Measurements from ENCODE around the gene CHRDL1.

DNA sequence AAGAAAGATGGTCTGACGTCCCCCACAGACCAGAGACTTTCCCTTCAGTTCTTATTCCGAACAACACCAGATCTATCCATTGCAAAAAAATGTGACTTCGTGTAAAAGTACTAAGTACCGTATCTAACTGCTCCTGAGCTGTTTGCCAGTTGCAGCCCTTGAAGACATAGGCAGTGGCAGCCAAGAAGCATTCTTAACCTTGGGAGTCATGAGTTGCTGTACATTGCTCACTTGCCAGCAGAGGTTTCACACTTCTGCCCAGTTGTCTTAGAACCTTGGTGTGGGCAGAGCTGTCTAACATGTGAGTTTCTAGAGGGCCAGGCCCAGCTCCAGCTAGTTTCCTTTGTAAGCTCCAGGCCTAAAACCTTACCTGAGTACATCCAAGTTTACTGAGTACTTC lies 10.5 kb upstream of the CHRDL1 start:
- TF ChIP-seq, protein P1, sequence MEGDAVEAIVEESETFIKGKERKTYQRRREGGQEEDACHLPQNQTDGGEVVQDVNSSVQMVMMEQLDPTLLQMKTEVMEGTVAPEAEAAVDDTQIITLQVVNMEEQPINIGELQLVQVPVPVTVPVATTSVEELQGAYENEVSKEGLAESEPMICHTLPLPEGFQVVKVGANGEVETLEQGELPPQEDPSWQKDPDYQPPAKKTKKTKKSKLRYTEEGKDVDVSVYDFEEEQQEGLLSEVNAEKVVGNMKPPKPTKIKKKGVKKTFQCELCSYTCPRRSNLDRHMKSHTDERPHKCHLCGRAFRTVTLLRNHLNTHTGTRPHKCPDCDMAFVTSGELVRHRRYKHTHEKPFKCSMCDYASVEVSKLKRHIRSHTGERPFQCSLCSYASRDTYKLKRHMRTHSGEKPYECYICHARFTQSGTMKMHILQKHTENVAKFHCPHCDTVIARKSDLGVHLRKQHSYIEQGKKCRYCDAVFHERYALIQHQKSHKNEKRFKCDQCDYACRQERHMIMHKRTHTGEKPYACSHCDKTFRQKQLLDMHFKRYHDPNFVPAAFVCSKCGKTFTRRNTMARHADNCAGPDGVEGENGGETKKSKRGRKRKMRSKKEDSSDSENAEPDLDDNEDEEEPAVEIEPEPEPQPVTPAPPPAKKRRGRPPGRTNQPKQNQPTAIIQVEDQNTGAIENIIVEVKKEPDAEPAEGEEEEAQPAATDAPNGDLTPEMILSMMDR (IDR thresholded peaks at IDR 0.05): no peak
- TF ChIP-seq, protein P2, sequence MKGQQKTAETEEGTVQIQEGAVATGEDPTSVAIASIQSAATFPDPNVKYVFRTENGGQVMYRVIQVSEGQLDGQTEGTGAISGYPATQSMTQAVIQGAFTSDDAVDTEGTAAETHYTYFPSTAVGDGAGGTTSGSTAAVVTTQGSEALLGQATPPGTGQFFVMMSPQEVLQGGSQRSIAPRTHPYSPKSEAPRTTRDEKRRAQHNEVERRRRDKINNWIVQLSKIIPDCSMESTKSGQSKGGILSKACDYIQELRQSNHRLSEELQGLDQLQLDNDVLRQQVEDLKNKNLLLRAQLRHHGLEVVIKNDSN (IDR thresholded peaks at IDR 0.05; ENCODE audit: borderline replicate concordance, low read depth): no peak
- no peak for TF ChIP-seq EP300 (IDR thresholded peaks at IDR 0.05; ENCODE audit: borderline replicate concordance in 1 of 2, low read depth in 1 of 2, low read length in 1 of 2)
- TF ChIP-seq, protein P3, sequence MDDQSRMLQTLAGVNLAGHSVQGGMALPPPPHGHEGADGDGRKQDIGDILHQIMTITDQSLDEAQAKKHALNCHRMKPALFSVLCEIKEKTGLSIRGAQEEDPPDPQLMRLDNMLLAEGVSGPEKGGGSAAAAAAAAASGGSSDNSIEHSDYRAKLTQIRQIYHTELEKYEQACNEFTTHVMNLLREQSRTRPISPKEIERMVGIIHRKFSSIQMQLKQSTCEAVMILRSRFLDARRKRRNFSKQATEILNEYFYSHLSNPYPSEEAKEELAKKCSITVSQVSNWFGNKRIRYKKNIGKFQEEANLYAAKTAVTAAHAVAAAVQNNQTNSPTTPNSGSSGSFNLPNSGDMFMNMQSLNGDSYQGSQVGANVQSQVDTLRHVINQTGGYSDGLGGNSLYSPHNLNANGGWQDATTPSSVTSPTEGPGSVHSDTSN (IDR thresholded peaks at IDR 0.05): no peak
- no peak for TF ChIP-seq POLR2AphosphoS5 (IDR thresholded peaks at IDR 0.05; ENCODE audit: low read depth, low read length)
- TF ChIP-seq JUND (IDR thresholded peaks at IDR 0.05): no peak
- no peak for TF ChIP-seq TCF12 (IDR thresholded peaks at IDR 0.05)
